Brain microvascular endothelial cell (primary cell): ENCODE data around the gene RAPGEF4.
A peak's percentile ranks its signal among the peaks of the same experiment; 100 is the strongest.

Experiments
- DNase-seq: peaks from one replicate; pipeline ENCODE4 v3.0.0-alpha.2; 2020
- H3K27ac ChIP-seq: fragments of 250-450 bp; sonication (Bioruptor Pico); 2 replicates; pipeline ENCODE4 v1.5.1; 2020; ENCODE audit warnings: mild to moderate bottlenecking, moderate library complexity
- H3K27me3 ChIP-seq: fragments of 250-450 bp; sonication (Bioruptor Pico); replicated peaks from 2 replicates; pipeline ENCODE4 v1.5.1; 2020; ENCODE audit warnings: mild to moderate bottlenecking
- H3K36me3 ChIP-seq: fragments of 250-450 bp; sonication (Bioruptor Pico); replicated peaks from 2 replicates; pipeline ENCODE4 v1.5.1; 2020; ENCODE audit warnings: mild to moderate bottlenecking
- H3K4me3 ChIP-seq: 2 replicates; pipeline ENCODE4 v1.5.1; 2011; ENCODE audit warnings: low read depth, mild to moderate bottlenecking, control low read depth, low read length, moderate library complexity
- CTCF ChIP-seq: IDR thresholded peaks from 2 replicates; pipeline ENCODE4 v1.5.1; 2011; ENCODE audit warnings: low read depth, mild to moderate bottlenecking, moderate library complexity, low read length, control low read depth, inconsistent platforms; ENCODE audit errors: missing control alignments
- in situ Hi-C: cut with HindIII; loops from 2 replicates; pipeline ENCODE4 v1.10.0; 2017; ENCODE audit warnings: low sequenced_read_pairs, low pct_ligation_motif_present

The RAPGEF4 gene

GRCh38 chr2:173095356-173095755, 359.7 kb downstream of the RAPGEF4 start:
- Histone ChIP-seq H3K27me3 (no peaks in the 10 kb centered on the region), H3K4me3 (no peak overlapping the region), H3K36me3 (peaks cover 3% of the 10 kb centered on the region), H3K27ac (no peak overlapping the region)
- in situ Hi-C loops = no loop called here
- no peak for TF ChIP-seq CTCF
- DNase-seq = no peak

GRCh38 chr2:173099271-173099670, 363.6 kb downstream of the RAPGEF4 start:
- TF ChIP-seq CTCF = no peak
- no peaks in the 10 kb centered on the region for H3K27me3 ChIP-seq
- in situ Hi-C loops = no loop called here
- DNase-seq = no peak
- H3K27ac ChIP-seq = no peak overlapping the region
- H3K36me3 ChIP-seq = peaks cover 3% of the 10 kb centered on the region
- H3K4me3 ChIP-seq = no peak overlapping the region

- H3K27me3 ChIP-seq = no peaks in the 10 kb centered on the region
- H3K27ac ChIP-seq = no peak overlapping the region
- H3K36me3 ChIP-seq = peaks cover 3% of the 10 kb centered on the region
- no peak for DNase-seq
- in situ Hi-C loops = no loop called here
- no peak for TF ChIP-seq CTCF
- no peak overlapping the region for H3K4me3 ChIP-seq
Observed at GRCh38 chr2:173099804-173100203, 364.2 kb downstream of the RAPGEF4 start.

GRCh38 chr2:173101687-173102086, 366.0 kb downstream of the RAPGEF4 start:
- in situ Hi-C loops = no loop called here
- peak; percentile 50 for DNase-seq
- H3K4me3 ChIP-seq = no peak overlapping the region
- H3K27me3 ChIP-seq = no peaks in the 10 kb centered on the region
- TF ChIP-seq CTCF = no peak
- H3K27ac ChIP-seq = no peak overlapping the region
- H3K36me3 ChIP-seq = peaks cover 3% of the 10 kb centered on the region
